LNCAP (cell line): Measurements from ENCODE around the gene SHFL.

Source experiments
- TF ChIP-seq, protein P1 (sequence below): fragments of 450-650 bp; IDR thresholded peaks from 2 replicates; pipeline ENCODE4 v1.5.1; 2017; ENCODE audit warnings: mild to moderate bottlenecking

The SHFL gene

GRCh38 chr19:10095948-10096614 lies 10.0 kb downstream of the SHFL start:
- TF ChIP-seq, protein P1, sequence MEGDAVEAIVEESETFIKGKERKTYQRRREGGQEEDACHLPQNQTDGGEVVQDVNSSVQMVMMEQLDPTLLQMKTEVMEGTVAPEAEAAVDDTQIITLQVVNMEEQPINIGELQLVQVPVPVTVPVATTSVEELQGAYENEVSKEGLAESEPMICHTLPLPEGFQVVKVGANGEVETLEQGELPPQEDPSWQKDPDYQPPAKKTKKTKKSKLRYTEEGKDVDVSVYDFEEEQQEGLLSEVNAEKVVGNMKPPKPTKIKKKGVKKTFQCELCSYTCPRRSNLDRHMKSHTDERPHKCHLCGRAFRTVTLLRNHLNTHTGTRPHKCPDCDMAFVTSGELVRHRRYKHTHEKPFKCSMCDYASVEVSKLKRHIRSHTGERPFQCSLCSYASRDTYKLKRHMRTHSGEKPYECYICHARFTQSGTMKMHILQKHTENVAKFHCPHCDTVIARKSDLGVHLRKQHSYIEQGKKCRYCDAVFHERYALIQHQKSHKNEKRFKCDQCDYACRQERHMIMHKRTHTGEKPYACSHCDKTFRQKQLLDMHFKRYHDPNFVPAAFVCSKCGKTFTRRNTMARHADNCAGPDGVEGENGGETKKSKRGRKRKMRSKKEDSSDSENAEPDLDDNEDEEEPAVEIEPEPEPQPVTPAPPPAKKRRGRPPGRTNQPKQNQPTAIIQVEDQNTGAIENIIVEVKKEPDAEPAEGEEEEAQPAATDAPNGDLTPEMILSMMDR = no peak

GRCh38 chr19:10096615-10096963 lies 10.5 kb downstream of the SHFL start:
- TF ChIP-seq, protein P1 = no peak

DNA sequence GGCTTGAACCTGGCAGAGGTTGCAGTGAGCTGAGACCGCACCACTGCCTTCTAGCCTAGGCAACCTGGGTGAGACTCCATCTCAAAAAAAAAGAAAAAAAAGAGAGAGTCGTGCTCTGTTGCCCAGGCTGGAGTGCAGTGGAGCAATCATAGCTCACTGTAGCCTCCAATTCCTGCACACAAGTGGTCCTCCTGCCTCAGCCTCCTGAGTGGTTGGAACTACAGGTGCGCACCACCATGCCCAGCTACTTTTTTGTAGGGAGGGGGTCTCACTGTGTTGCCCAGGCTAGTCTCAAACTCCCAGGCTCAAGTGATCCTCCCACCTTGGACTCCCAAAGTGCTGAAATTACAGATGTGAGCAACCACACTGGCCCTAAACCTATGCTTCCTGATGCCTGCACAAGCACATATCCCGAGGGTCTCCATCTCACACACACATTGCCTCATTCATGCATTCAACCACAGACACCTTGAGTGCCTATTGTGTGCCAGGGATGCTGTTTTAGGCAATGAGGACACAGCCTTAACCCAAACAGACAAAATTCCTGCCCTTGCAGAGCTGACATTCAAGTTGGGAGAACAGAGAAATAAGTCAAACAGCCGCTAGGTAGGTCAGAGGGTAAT lies 14.2 kb downstream of the SHFL start:
- TF ChIP-seq, protein P1 = no peak

DNA sequence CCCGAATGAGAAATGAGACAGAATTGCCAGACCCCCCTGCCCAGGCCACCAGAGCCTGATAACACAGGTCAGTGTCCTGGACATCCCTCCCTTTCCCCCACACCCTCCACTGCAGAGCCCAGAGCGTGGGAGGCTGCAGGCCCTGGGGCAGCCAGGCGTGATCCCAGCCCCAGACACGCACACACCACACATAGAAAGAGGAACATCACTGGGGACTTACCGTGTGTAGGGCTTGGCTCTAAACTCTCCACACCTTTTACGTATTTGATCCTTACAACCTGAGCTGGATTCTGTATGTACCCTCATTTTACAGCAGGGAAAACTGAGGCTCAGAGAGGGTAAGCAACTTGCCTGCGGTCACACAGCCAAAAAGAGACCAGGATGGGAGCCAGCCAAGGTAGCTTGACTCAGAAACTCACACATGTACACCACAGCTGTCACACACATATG lies 16.7 kb downstream of the SHFL start:
- TF ChIP-seq, protein P1 = no peak

DNA sequence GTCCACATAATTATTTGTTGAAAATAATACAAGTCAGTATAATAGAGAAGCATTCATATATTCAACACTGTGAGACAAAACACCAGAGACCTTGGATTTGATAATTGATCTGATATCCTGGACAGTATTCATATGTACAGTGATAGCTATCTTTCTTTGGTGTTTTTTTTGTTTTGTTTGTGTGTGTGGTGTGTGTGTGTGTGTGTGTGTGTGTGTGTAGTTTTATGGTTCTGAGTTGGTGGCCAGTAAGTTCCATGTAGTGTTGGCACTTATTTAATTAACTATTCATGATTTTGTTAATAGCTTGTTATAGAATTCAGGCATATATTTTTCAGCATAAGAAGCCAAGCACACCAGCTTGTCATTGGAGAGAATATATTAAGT lies 18.0 kb downstream of the SHFL start:
- TF ChIP-seq, protein P1 = no peak

DNA sequence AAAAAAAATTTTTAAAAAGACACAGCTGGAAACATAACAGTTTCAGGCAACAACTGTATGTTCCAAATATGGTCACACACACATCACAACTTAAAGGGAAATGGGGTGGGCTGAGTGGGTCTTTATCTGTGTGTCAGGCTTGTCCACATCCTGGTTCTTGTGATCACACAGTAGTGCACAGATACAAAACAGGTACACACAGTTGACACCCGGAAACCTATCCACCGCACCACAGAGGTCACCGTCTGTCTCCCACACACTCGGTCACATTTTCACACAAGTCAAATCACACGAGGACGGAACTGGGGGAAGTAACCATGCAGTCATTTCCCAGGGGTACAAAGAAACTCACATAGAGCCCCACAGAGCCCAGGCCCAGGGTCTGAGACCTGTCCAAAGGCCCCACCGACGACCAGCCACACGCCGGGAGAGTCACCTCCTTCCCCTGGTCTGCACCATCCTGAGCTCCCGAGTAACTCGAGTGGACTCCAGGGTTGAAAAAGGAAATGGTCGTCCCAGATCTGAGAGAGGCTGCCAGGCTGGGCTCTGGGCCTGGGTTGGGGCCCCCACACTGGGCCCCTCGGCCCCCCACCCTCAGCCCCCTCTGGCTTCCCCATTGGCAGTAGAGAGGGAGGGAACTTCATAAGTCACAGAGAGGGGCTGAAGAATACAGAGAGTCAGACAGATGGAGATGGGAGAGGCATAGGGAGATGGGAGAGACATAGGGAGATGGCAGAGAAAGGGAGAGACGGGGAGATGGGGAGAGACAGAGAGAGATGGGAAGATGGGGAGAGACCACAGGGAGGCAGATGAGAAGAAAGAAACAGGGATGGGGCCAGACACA lies 18.8 kb downstream of the SHFL start:
- TF ChIP-seq, protein P1 = no peak

DNA sequence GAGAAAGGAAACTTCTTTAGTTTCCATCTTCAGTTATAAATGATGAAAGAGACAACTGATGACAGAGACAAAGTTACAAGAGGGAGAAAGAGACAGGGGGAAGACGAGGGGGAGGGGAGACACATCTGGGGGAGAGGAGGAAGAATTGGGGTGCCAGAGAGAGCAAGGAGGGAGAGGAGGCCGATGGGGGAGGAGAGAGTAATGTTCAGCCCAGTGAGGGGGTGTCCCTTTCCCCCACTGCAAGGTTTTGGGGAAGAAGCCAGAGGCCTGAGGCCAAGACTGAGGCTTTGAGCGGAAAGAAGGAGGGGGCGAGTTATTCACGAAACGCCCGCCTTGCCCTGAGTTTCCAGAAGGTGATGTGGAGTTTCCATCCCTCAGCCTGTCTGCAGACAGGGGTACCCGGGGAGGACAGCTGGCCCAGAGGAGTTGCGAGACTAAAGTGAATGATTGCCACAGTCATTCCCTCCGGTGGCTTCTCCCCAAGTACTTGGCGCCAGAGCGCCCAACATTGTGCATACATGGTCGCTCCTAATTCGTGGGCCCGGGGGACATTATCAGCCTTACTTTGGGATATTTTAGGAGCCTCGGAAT lies 19.5 kb downstream of the SHFL start:
- TF ChIP-seq, protein P1 = no peak
